Uterus (tissue), 4 donors: ENCODE data around the gene ARFGEF3. TPM values are rescaled to one million over a fixed set of nuclear protein-coding genes. Genes with fewer than 3 reads are reported as not detected.

Experiments
- DNase-seq, 2 donors: peaks; one replicate each; pipeline ENCODE4 v3.0.0-alpha.2; 2019 to 2020
- H3K27ac ChIP-seq, 2 donors: fragments of 200-600 bp; sonication (generic); 1 replicate in 1 of 2; 2 replicates in 1 of 2; pipeline ENCODE4 v1.5.1; 2016 to 2018
- H3K27me3 ChIP-seq, 2 donors: fragments of 200-600 bp; sonication (generic); one replicate each; pipeline ENCODE4 v1.5.1; 2018 to 2019; ENCODE audit warnings: control low read depth in 1 of 2
- H3K36me3 ChIP-seq, 2 donors: fragments of 200-600 bp; sonication (generic); one replicate each; pipeline ENCODE4 v1.5.1; 2019; ENCODE audit warnings: control low read depth in 1 of 2
- H3K4me1 ChIP-seq, 2 donors: fragments of 200-600 bp; sonication (generic); one replicate each; pipeline ENCODE4 v1.5.1; 2018 to 2019; ENCODE audit warnings: control low read depth in 1 of 2
- H3K4me3 ChIP-seq, 2 donors: fragments of 200-600 bp; sonication (generic); 1 replicate in 1 of 2; 2 replicates in 1 of 2; pipeline ENCODE4 v1.5.1; 2018 to 2019; ENCODE audit warnings: mild to moderate bottlenecking in 1 of 2
- H3K9me3 ChIP-seq, 2 donors: fragments of 200-600 bp; sonication (generic); one replicate each; pipeline ENCODE4 v1.5.1; 2019; ENCODE audit warnings: control low read depth in 1 of 2
- POLR2A ChIP-seq, 2 donors: fragments of 450-650 bp; IDR thresholded peaks; one replicate each; pipeline ENCODE4 v1.6.1; 2016; ENCODE audit warnings: antibody characterized with exemption in 2 of 2, mild to moderate bottlenecking in 1 of 2, moderate library complexity in 1 of 2
- intact Hi-C: fragments of 100-400 bp; cut with DNase I; formaldehyde crosslinking; loops from one replicate; pipeline ENCODE4 v1.15.1; 2023; ENCODE audit warnings: low total_unique reads
- total RNA-seq, 4 donors: library from RNA; depleted of rRNA in 3 of 4; stranded (reverse); fragments of >200 nt in 3 of 4; gene quantifications; one replicate each; pipeline versions ENCODE4 v1.1.0 to v1.2.4, GENCODE V29; 2014 to 2023
- TF ChIP-seq, protein P1 (sequence below), 4 experiments: fragments of 200-600 bp in 2 of 4; fragments of 450-650 bp in 2 of 4; sonication (generic) in 2 of 4; IDR thresholded peaks; one replicate each; pipeline ENCODE4 v1.5.1; 2016 to 2019; ENCODE audit warnings: antibody characterized with exemption in 4 of 4, mild to moderate bottlenecking in 2 of 4, moderate library complexity in 1 of 4
- donor health status: DM: yes; HTN: yes; CAD: no.

The ARFGEF3 gene
- total RNA-seq, 4 donors from 2014 or later, result 0.88 to 5.8 (median 2.4) TPM

DNA sequence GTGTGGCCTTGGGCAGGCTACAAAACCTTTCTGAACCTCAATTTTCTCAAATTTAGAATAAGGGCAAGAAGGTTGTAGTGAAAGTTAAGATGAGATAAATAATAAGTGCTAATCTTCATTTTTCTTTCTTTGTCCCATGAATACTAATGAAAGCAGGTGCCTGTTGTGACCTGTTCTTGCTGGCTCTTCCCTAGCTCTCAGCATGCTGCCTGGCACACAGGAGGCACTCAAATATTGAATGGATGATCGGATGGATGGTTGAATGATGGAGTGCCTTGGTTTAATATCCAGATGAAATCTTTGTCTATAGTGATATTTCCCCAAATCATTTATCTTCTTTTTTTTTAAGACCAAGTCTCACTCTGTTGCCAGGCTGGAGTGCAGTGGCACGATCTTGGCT is 41.6 kb downstream of the ARFGEF3 start:
- Histone ChIP-seq H3K4me1 (no peaks in the 10 kb centered on the region), H3K36me3 (no peaks in the 10 kb centered on the region), H3K27me3 (no peaks in the 10 kb centered on the region), H3K4me3 (no peak overlapping the region), H3K27ac (no peak overlapping the region), H3K9me3 (no peaks in the 10 kb centered on the region)
- DNase-seq, result no peak
- TF ChIP-seq, protein P1, sequence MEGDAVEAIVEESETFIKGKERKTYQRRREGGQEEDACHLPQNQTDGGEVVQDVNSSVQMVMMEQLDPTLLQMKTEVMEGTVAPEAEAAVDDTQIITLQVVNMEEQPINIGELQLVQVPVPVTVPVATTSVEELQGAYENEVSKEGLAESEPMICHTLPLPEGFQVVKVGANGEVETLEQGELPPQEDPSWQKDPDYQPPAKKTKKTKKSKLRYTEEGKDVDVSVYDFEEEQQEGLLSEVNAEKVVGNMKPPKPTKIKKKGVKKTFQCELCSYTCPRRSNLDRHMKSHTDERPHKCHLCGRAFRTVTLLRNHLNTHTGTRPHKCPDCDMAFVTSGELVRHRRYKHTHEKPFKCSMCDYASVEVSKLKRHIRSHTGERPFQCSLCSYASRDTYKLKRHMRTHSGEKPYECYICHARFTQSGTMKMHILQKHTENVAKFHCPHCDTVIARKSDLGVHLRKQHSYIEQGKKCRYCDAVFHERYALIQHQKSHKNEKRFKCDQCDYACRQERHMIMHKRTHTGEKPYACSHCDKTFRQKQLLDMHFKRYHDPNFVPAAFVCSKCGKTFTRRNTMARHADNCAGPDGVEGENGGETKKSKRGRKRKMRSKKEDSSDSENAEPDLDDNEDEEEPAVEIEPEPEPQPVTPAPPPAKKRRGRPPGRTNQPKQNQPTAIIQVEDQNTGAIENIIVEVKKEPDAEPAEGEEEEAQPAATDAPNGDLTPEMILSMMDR (IDR thresholded peaks at IDR 0.05), result no peak
- no peak for TF ChIP-seq POLR2A (IDR thresholded peaks at IDR 0.05)
- intact Hi-C loops, result no loop called here

DNA sequence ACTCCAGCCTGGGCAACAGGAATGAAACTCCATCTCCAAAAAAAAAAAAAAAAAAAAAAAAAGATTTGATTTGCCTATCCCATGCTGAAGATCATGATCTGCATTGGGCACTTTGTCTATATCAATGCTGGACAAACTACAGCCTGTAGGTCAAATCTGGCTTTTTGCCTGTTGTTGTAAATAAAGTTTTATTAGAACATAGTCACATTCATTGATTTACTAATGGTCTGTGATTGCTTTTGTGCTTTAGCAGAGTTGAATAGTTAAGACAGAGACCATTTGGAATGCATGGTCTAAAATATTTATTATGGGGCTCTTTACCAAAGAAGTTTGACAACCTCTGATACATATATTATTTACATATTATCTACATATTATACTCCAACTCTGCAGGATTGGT is 42.6 kb downstream of the ARFGEF3 start:
- intact Hi-C loops, result no loop called here
- H3K4me3 ChIP-seq, result no peak overlapping the region
- H3K4me1 ChIP-seq, result no peaks in the 10 kb centered on the region
- DNase-seq, result no peak
- no peak overlapping the region for H3K27ac ChIP-seq
- TF ChIP-seq, protein P1 (IDR thresholded peaks at IDR 0.05), result no peak
- TF ChIP-seq POLR2A (IDR thresholded peaks at IDR 0.05), result no peak
- no peaks in the 10 kb centered on the region for H3K9me3 ChIP-seq
- H3K27me3 ChIP-seq, result no peaks in the 10 kb centered on the region
- H3K36me3 ChIP-seq, result no peaks in the 10 kb centered on the region

DNA sequence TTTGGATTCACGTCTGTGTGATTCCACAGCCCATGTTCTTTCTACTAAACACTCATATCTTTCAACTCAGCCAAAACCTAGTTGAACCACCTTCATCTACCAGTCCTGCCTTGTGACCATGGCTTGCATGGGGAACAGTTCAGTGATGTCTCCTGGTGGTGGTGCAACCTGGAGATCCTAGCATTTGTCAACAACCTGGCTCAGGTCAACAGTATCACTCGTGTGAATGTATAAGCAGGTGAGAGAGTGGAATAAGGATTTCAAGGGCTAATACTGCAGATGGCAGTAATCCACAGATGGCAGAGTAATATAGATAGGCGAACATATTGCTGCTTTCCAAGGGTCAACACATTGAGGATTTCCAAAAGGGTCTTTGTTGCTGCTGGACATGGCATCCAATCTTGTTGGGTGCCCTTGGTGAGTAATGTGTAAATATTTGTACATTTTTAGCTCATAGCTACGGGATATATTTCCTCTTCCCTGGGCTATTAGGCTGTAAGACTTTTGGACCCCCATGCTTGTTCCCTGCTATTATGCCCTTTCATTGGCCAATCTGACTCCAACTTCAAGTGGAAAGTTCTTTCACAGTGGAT is 43.1 kb downstream of the ARFGEF3 start:
- no peak for TF ChIP-seq POLR2A (IDR thresholded peaks at IDR 0.05)
- TF ChIP-seq, protein P1 (IDR thresholded peaks at IDR 0.05), result no peak
- no peak for DNase-seq
- H3K9me3 ChIP-seq, result no peaks in the 10 kb centered on the region
- intact Hi-C loops, result no loop called here
- no peaks in the 10 kb centered on the region for H3K27me3 ChIP-seq
- no peaks in the 10 kb centered on the region for H3K36me3 ChIP-seq
- H3K4me1 ChIP-seq, result no peaks in the 10 kb centered on the region
- no peak overlapping the region for H3K27ac ChIP-seq
- no peak overlapping the region for H3K4me3 ChIP-seq

DNA sequence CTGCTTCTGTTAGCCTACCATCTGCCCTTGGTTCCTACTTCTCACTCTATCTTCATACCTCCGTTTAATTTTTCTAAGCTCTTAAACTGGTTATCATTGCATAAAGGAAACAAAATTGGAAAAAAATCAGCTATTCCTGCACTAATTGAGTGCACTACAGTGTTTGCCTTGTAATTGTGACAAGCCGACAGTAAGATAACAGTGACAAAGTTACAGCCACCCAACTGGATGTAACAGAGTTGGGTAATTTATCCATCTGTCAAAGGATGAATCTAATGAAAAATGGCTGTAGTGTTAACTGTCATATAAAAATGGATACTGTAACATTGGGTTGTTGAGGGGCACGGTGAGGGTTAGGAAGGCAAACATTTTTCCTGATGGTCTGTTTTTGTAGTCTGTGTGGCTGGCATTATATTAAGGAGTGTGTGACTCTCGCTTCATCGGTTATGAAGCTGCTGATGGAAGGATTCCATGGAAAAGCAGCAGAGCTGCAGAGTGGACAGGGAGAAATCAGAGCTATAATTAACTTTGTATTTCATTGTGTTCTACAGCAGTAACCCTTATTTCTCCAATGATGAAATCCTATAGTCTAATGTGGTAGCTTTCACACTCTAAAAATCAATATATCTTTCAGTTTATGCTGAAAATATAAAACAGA is 43.8 kb downstream of the ARFGEF3 start:
- TF ChIP-seq, protein P1 (IDR thresholded peaks at IDR 0.05), result no peak
- TF ChIP-seq POLR2A (IDR thresholded peaks at IDR 0.05), result no peak
- H3K27me3 ChIP-seq, result no peaks in the 10 kb centered on the region
- no peak overlapping the region for H3K27ac ChIP-seq
- H3K4me1 ChIP-seq, result no peaks in the 10 kb centered on the region
- H3K9me3 ChIP-seq, result no peaks in the 10 kb centered on the region
- DNase-seq, result no peak
- no peak overlapping the region for H3K4me3 ChIP-seq
- no peaks in the 10 kb centered on the region for H3K36me3 ChIP-seq
- intact Hi-C loops, result no loop called here

DNA sequence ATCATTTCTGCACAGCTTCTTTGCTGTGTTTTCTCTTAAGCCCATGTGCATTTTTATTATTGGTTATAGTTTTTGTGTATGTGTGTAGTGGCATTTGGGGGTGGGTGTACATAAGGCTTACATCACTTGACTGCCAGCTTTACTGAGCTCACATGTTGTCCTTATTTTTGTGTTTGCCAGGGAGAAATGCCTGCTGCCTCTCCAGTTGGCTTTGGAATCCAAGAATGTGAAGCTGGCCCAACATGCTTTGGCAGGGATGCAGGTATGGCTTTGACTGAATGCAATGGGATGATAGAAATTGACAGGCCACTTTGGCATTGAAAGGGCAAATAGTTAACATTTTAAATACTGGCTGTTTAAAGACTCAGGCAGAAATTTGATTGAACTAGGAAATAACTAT is 45.1 kb downstream of the ARFGEF3 start:
- no peak overlapping the region for H3K27ac ChIP-seq
- no peak for DNase-seq
- no peak overlapping the region for H3K4me3 ChIP-seq
- H3K36me3 ChIP-seq, result no peaks in the 10 kb centered on the region
- no peaks in the 10 kb centered on the region for H3K27me3 ChIP-seq
- no peaks in the 10 kb centered on the region for H3K4me1 ChIP-seq
- TF ChIP-seq, protein P1 (IDR thresholded peaks at IDR 0.05), result no peak
- no peak for TF ChIP-seq POLR2A (IDR thresholded peaks at IDR 0.05)
- intact Hi-C loops, result no loop called here
- no peaks in the 10 kb centered on the region for H3K9me3 ChIP-seq
